GM19025 (cell line): ENCODE data around the gene CDK4.
"Not testable (repeated sequence)": the region's sequence is repeated elsewhere in the genome, so short reads cannot be mapped to it uniquely, and the experiment has no call there.

ENCODE experiments used
- ATAC-seq: cut with Tn5 transposase; IDR thresholded peaks from one replicate; pipeline ENCODE4 v1.9.1; 2021; ENCODE audit warnings: mild to moderate bottlenecking, low read depth, moderate library complexity; ENCODE audit not compliant: unreplicated experiment

CDK4 gene

DNA sequence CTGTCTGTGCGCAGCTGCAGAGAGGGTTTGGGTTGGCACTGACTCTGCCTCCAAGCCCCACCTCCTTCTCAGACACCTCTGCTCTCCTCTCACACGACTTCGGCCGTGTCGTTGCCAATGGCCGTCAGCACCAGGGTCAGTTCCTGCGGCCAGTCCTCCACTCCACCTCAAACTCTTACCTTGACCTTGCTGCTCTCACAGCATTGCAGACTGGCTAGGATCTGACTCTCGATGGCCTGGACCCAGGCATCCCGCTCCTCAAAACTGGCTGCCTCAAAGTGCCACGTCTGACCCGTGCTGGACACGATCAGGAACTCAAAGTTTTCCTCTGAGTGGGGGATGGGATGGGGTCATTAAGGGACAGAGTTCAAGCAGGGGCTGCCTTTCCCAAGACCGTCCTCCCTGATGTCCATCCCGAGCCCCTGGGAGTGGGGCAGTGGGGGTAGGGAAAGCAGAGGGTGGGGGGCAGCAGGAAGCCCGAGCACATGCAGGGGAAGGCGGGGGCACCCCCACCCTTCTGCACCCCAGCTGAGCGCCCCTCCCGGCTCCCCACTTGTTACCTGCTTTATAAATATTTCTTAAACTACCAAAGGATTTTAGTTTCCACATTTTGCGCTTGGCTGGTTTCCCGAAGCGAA, 24.2 kb downstream of the CDK4 start:
- no peak for ATAC-seq

DNA sequence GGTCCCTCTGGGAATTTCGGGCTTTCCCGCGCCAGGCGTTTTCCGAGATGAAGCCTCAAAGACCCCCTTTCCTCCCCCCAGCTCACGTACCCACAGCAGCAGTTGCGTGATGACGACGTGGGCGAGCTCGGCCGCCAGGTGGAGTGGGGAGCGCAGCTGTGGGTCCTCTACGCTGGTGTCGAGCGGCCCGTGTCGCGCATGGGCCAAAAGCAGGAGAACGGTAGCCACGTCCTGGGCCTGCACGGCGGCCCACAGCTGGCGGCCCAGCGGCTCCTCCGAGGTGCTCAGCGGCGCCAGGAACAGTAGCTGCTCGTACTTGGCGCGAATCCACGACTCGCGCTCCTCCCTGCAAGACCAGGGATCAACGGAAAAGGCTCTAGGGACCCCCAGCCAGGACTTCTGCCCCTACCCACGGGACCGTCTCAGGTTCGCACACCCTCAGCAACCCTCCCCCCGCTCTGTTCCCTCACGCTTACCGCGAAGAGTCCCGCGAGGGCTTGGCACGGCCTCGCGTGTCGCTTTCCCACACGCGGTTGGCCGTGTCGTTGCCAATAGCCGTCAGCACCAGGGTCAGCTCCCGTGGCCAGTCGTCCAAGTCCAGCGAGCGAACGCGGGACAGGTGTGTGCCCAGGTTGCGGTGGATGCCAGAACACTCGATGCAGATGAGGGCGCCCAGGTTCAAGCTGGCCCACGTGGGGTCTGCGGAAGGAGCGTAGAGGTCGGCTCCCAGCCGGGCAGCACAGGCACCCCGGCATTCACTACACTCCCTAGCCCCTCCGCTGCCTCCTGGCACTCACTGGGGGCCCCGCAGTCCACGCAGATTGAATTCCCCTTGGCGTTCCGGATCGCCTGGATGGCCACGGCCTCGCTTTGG, 25.0 kb downstream of the CDK4 start:
- no peak for ATAC-seq

DNA sequence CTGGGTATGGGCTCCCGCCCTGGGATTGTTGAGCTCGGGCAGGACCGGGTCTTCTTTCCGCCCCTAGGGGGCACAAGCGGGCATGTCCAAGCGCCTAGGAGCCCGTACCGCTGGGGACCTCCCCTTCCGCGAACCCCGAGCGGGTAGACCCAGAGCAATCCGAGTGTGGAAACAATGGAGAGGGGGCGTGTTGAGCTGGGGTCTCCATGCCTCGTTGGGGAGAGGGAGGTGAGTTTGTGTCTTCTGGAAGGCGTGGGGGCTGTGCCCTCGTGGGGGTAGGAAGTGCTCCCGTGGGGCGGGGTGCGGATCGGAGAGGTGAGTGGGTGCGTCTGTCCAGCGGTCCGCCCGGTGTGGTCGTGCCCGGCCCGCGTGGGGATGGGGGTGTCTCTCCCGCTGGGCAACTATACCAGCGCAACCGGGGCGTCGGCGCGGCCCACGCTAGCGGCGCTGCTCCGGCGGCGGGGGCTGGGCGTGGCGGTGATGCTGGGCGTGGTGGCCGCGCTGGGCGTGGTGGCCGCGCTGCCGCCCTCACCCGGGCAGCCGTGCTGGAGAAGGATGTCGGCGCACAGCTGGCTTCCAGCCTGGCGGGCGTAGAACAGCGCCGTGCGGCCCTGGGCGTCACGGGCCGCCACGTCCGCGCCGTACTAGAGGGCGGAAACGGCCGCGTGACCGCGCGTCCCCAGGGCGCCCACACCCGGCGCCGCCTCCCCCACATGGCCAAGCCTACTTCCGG, 25.8 kb downstream of the CDK4 start:
- ATAC-seq, result no peak

DNA sequence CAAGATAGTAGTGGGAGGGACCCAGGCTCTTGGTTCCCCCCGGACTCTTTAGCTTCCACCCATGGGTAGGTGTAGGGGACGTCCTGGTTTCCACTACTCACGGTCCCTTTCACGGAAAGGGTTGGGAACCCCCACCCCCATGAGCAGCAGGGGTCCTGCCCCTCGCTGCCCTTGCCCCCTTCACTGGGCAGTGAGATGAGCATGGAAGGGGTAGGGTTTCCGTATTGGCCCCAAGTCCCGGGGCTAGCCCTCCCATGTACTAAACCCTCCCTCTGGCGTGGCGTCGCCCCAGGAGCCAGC, 26.3 kb downstream of the CDK4 start:
- ATAC-seq, result no peak

DNA sequence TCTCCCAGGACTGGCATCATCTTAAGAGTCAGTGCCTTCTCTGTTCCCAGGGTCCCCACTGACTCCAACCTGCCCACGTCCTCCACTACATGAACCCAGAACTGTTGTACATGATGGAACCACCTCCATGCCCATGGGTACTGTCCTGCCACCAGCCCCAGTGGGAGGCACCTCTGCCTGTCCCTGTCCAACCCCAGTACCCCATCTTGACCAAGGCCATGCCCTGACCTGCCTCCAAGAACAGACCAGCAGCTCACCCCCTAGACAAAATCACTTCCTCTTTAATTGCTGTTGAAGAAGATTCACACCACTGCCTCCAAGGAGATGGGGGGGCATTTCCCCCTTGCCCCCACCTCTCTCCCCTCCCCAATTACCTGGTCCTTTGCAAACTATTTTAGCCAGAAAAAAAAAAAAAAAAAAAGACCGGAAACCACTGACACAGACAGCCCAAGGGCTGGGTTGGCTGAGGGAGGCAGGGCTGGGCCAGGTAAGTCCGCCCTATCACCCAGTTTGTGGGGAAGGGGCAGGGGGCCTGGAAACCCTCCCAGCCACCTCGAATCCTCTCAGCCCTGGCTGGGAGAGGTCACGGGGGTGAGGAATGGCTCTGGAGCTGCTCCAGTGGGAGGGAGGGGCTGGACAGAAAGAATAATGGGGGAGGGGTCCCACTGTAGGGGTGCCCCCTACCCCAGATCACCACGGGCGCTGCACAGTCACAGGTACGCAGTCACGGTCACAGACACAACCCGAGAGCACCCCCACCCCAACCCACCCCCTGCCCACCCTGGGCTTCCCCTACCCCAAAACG, 27.0 kb downstream of the CDK4 start:
- no peak for ATAC-seq

DNA sequence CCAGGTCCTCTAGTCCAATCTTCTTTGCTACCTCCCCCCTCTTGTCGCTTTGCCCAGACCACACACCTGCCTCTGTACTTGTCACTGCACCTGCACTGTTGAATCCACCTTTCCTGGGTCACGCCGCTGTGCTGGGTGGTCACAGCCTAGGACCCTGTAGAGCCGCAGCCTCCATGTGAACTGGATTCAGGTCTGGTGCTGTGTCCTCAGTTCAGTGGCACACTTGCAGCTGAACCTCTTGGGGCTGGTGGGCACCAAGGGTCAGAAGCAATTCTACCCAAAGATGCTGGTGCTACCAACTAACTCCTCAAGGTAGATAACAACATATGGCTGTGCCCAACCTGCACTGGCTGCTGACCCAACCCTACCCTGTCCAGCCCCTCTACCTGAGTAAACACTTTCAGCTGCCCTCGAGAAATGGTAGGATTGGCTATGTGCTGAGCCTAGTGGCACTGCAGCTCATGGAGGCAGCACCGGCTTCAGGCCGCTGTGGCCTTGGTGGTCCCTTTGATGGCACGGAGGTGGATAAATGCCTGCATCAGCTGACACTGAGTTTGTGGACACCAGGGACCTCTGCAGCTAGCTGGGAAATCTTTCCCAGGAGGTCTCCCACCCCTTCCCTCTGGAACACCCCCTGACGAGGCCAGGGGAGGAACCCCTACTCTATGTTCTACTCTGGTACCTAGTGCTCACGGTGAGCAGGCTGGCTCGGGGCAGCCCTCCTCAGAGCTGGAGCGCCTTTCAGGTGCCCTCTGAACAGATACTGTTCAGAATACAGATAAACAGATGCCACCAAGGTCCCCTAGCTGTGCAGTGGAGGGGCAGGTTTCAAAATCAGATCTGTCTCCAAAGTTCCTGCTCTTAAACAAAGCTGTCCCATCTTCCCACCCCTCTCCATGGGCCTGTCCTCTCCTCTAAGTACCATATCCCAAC, 27.8 kb downstream of the CDK4 start:
- ATAC-seq, result no peak

DNA sequence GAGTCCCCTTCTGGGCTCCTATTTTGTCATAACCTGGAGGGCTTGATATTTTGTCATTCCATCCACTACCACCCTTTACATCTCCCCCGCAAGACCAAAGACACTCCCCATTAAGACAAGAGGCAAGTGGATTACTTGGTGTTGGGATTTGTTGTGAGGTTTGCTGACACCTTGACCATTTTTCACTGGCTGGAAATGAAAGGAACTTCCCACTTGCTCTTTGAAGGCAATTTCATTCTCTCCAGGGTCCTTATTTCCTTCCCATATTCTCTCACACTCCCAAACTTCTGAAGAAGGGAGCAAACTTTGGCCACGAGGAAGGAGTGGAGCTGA, 28.5 kb downstream of the CDK4 start:
- no peak for ATAC-seq

DNA sequence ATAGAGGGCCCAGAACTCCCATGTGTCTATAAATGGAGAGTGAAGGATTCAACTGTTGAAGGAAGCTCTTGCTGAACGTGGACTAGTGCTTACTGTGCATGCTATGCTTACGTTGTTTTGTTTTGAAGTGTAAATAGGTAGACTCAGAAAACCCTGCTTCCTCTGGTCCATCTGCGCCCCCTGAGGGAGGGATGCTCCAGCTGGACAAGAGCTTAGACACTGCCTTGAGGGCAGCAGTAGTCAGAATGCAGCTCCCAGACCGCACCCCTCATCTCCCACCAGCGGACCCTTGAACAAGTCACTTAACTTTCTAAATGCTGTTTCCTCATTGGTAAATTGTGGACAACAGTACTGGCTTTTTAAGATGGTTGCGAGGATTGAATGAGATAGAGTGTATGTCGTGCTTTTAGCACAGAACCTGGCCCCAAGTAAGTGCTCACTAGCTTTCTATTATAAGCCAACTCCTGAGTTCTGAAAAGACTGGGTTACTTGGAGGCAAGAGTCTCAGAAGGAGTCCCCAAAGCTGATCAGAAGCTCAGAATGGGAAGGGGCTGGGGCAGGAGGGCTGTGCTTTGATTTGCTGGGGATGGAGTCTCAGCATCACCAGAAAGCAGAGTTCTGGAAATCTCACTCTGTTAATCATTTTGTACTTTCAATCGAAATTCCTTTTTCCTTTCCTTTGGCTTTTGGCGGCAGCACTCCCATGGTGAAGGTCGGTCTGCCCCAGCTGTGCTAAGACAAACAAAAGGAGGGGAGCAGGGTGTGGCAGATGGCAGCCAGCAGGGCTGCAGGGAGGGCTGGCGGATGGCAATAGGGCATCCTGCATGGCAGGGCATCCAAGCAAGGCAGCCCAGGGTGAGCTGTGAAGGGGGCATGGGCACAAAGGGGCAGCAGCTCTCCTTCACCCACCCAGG, 29.1 kb downstream of the CDK4 start:
- no peak for ATAC-seq

DNA sequence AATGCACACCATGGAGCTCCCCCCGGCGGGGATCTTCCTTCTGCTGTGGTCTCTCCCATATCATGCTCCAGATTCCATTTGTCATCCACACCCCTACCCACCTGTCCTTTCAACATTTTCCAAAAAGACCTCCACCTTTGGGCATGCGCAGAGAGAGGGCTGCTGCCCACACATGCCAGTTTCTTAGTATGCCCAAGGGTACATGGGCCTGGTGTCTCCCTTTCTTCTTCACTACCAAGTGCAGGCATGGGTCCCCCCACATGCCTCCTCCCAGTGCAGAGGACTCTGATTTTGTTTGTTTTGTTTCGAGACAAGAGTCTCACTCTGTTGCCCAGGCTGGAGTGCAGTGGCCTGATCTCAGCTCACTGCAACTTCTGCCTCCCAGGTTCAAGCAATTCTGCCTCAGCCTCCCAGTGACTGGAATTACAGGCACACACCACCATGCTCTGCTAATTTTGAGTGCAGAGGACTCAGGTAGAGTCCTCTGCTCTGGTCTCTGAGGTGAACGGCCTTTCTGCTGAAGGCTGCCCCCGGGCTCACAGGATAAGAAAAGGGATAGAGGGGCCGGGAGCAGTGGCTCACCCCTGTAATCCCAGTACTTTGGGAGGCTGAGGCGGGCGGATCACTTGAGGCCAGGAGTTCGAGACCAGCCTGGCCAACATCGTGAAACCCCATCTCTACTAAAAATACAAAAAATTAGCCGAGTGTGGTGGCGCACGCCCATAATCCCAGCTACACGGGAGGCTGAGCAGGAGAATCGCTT, 30.1 kb downstream of the CDK4 start:
- ATAC-seq, result not testable (repeated sequence)

DNA sequence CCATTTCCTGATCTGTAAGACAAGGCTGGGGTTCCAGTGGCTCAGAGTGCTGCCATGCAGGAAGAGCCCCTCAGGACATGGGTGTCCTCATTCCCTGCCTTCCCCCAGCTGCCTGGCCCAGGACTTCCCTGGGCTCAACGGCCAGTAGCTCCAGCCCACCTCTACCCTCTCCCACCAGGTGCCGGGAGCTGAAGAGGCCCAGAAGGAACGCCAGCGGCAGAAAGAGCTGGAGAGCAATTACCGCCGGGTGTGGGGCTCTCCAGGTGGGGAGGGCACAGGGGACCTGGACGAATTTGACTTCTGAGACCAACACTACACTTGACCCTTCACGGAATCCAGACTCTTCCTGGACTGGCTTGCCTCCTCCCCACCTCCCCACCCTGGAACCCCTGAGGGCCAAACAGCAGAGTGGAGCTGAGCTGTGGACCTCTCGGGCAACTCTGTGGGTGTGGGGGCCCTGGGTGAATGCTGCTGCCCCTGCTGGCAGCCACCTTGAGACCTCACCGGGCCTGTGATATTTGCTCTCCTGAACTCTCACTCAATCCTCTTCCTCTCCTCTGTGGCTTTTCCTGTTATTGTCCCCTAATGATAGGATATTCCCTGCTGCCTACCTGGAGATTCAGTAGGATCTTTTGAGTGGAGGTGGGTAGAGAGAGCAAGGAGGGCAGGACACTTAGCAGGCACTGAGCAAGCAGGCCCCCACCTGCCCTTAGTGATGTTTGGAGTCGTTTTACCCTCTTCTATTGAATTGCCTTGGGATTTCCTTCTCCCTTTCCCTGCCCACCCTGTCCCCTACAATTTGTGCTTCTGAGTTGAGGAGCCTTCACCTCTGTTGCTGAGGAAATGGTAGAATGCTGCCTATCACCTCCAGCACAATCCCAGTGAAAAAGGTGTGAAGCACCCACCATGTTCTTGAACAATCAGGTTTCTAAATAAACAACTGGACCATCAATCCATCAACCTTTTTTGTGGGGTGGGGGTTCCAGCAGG, 31.2 kb downstream of the CDK4 start:
- no peak for ATAC-seq

DNA sequence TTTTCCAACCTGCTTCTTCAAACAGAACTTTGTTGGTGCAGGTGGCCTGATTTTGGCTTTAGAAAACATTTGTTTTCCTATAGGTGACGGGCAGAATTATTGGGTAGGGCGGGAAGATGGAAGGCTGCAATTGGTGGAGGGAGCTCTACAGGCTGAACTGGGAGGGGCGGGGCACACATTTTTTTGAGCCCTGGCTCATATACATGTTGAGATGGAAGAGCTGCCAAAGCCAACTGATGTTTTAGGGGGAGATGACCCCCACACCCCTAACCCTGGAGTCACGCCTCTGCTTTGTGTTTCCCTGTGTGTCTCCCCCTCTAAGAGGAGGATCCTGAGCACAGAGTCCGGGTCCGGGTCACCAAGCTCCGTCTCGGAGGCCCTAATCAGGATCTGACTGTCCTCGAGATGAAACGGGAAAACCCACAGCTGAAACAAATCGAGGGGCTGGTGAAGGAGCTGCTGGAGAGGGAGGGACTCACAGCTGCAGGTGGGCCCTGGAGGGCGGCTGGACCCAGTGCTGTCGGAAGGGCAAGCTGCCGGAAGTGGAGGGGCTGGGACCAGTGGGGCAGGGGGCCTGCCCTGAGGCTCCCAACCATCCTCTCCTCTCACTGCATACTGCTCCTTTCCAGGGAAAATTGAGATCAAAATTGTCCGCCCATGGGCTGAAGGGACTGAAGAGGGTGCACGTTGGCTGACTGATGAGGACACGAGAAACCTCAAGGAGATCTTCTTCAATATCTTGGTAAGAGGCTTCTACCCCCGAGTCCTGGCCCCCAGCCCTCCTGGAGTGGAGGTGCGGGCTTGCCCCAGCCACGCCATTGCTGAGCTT, 32.1 kb downstream of the CDK4 start:
- no peak for ATAC-seq

DNA sequence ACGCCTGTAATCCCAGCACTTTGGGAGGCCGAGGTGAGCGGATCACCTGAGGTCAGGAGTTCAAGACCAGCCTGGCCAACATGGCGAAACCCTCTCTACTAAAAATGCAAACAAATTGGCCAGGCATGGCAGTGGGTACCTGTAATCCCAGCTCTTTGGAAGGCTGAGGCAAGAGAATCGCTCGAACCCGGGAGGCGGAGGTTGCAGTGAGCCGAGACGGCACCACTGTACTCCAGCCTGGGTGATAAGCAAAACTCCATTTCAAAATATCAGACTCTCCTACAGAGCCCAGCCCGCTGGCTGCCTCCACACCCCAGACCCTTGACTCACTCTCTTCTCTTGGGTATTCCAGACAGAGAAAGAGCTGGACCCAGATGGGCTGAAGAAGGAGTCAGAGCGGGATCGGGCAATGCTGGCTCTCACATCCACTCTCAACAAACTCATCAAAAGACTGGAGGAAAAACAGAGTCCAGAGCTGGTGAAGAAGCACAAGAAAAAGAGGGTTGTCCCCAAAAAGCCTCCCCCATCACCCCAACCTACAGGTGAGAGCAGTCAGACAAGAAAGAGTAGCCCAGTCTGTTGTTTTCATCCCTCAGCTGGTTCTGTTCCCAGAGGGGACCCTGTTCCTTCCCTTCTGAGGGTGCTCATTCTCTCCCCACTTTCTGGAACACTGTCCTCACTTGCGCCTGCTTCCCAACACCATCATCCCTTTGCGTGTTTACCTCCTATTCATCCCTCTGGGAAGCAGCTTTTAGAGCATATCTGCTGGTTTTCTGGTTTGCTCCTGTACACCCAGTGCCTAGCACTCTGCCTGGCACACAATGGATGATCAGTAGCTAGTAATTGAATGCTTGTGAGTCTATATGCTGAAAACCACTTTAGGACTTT, 33.2 kb downstream of the CDK4 start:
- no peak for ATAC-seq

DNA sequence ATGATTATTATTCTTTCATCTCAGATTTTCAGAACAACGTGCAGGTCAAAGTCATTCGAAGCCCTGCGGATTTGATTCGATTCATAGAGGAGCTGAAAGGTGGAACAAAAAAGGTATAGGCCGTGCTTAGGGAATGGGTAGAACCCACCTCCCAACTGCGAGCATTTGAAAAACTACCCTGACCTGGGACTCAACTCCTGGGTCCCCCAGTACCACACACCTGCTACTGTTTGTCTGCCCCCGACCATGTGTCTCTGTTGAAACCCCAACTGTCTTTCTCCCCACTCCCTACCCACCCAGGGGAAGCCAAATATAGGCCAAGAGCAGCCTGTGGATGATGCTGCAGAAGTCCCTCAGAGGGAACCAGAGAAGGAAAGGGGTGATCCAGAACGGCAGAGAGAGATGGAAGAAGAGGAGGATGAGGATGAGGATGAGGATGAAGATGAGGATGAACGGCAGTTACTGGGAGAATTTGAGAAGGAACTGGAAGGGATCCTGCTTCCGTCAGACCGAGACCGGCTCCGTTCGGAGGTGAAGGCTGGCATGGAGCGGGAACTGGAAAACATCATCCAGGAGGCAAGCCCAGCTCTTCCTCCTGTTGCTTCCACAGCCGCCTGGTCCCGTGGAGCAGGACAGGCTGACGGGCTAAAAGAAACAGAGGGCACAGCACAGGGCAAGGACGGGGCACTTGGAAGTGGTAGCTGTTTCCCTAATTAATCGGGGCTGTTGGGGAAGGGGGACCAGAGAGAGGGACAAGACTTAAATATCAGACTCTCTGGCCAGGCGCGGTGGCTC, 34.1 kb downstream of the CDK4 start:
- no peak for ATAC-seq

DNA sequence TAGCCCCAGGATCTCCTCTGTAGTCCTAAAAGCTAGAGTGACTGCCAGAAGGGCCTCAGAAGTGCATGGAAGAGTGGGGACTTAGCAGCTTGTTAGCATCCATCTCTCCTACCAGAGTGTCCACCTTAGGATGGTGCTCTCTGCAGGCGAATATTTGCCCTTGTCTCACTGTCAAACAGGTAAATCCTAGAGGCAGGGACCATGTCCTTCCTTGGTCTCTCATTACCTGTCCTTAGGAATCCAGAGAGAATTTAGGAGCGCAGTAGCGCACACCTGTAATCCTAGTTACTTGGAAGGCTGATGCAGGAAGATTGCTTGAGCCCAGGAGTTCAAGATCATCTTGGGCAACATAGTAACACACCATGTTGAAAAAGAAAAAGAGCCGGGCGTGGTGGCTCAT, 35.0 kb downstream of the CDK4 start:
- no peak for ATAC-seq
